Skeletal muscle tissue (tissue), 4 donors: ENCODE results near the gene ATG16L2. TPM values are rescaled to one million over a fixed set of nuclear protein-coding genes. Genes with fewer than 3 reads are reported as not detected.

Experiments used
- H3K27ac ChIP-seq: one replicate; pipeline ENCODE4 v1.7.0; 2013; ENCODE audit warnings: mild to moderate bottlenecking, low read depth, low read length, inconsistent platforms
- H3K27me3 ChIP-seq, 3 donors: one replicate each; pipeline ENCODE4 v1.7.0; 2013; ENCODE audit warnings: low read length in 3 of 3; ENCODE audit not compliant: control insufficient read depth in 3 of 3, insufficient read depth in 3 of 3
- H3K36me3 ChIP-seq, 3 donors: one replicate each; pipeline ENCODE4 v1.7.0; 2013; ENCODE audit warnings: low read length in 3 of 3; ENCODE audit not compliant: control insufficient read depth in 3 of 3, insufficient read depth in 3 of 3
- H3K4me1 ChIP-seq, 3 donors: one replicate each; pipeline ENCODE4 v1.7.0; 2013; ENCODE audit warnings: low read length in 3 of 3, mild to moderate bottlenecking in 3 of 3; ENCODE audit not compliant: control insufficient read depth in 3 of 3, insufficient read depth in 3 of 3
- H3K4me3 ChIP-seq, 3 donors: one replicate each; pipeline ENCODE4 v1.7.0; 2013; ENCODE audit warnings: low read length in 3 of 3
- H3K9ac ChIP-seq, 3 donors: one replicate each; pipeline ENCODE4 v1.7.0; 2013; ENCODE audit warnings: low read length in 3 of 3, mild to moderate bottlenecking in 3 of 3, moderate library complexity in 2 of 3, low read depth in 1 of 3
- H3K9me3 ChIP-seq, 3 donors: one replicate each; pipeline ENCODE4 v1.7.0; 2013; ENCODE audit warnings: low read length in 3 of 3; ENCODE audit not compliant: control insufficient read depth in 3 of 3
- total RNA-seq: library from RNA; depleted of rRNA; stranded (reverse); fragments of >200 nt; gene quantifications from one replicate; pipeline ENCODE4 v1.2.3, GENCODE V29; 2014
- donor health status: Osteomylitis.

ATG16L2 gene
- total RNA-seq, 1 donor from 2014 or later, result 7.3 TPM

DNA sequence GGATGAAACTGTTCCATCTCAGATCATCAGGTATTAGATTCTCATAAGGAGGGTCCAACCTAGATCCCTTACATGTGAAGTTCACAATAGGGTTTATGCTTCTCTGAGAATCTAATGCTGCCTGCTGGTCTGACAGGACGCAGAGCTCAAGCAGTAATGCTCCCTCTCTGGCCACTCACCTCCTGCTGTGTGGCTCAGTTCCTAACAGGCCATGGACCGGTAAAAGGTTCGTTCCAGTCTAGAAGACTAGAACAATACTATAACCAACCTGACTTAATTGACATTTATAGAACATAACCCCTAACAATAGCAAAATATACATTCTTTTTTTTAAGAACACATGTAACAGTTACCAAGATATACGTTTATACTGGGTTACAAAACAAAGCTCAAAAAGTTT is 45.8 kb downstream of the ATG16L2 start:
- no peak overlapping the region for H3K9ac ChIP-seq
- no peaks in the 10 kb centered on the region for H3K9me3 ChIP-seq
- no peak overlapping the region for H3K27ac ChIP-seq
- H3K27me3 ChIP-seq, result no peaks in the 10 kb centered on the region
- no peak overlapping the region for H3K4me3 ChIP-seq
- H3K4me1 ChIP-seq, result peaks cover 4 to 7% (median 6%) of the 10 kb centered on the region in 3 donors
- no peaks in the 10 kb centered on the region for H3K36me3 ChIP-seq

- Histone ChIP-seq H3K4me1 (peaks cover 4 to 7% (median 7%) of the 10 kb centered on the region in 3 donors), H3K4me3 (no peak overlapping the region), H3K9ac (no peak overlapping the region), H3K27ac (no peak overlapping the region), H3K9me3 (no peaks in the 10 kb centered on the region), H3K36me3 (no peaks in the 10 kb centered on the region), H3K27me3 (no peaks in the 10 kb centered on the region)
These were observed 46.4 kb downstream of the ATG16L2 start for GRCh38 chr11:72860592-72860991.

DNA sequence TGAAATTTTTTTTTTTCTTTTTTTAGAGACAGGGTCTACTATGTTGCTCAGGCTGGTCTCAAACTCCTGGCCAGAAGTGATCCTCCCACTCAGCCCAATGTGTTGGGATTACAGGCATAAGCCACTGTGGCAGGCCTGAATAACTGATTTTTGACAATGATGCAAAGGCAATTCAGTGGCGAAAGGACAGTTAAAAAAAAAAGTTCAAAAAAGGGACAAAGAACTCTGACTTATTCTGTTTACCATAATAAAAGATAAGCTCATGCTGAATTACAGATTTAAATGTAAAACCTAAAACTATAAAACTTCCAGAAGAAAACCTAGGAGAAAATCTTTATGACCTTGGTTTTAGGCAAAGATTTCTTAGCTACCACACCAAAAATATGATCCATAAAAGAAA is 48.9 kb downstream of the ATG16L2 start:
- H3K36me3 ChIP-seq, result peaks cover 0 to 3% (median 0%) of the 10 kb centered on the region in 3 donors
- no peaks in the 10 kb centered on the region for H3K9me3 ChIP-seq
- no peak overlapping the region for H3K27ac ChIP-seq
- H3K27me3 ChIP-seq, result no peaks in the 10 kb centered on the region
- H3K9ac ChIP-seq, result no peak overlapping the region
- H3K4me1 ChIP-seq, result peaks cover 2 to 7% (median 4%) of the 10 kb centered on the region in 3 donors
- no peak overlapping the region for H3K4me3 ChIP-seq

DNA sequence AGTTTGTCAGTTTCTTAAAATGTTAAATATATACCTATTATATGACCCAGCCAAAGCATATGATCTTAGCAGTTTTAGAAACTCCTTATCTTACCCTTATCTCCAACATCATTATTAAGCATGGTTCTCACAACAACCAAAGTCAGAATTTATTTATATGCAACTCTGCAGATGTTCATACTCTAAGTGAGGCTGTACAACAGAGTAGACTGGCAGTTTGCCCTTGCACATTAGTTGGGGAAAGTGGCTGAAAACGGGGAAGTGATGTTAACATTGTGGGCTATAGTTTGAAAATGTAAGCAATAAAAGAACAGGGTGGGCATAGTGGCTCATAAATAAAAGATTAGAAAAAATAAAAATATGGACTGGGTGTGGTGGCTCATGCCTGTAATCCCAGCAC is 49.7 kb downstream of the ATG16L2 start:
- peaks cover 2 to 7% (median 4%) of the 10 kb centered on the region in 3 donors for H3K4me1 ChIP-seq
- H3K9ac ChIP-seq, result no peak overlapping the region
- peaks cover 0 to 3% (median 0%) of the 10 kb centered on the region in 3 donors for H3K36me3 ChIP-seq
- H3K9me3 ChIP-seq, result no peaks in the 10 kb centered on the region
- no peak overlapping the region for H3K4me3 ChIP-seq
- H3K27me3 ChIP-seq, result no peaks in the 10 kb centered on the region
- H3K27ac ChIP-seq, result no peak overlapping the region

GRCh38 chr11:72864702-72865655 is 50.8 kb downstream of the ATG16L2 start:
- H3K27me3 ChIP-seq, result no peaks in the 10 kb centered on the region
- H3K4me1 ChIP-seq, result peaks cover 2 to 7% (median 4%) of the 10 kb centered on the region in 3 donors
- H3K9me3 ChIP-seq, result no peaks in the 10 kb centered on the region
- no peak overlapping the region for H3K4me3 ChIP-seq
- peaks cover 0 to 3% (median 0%) of the 10 kb centered on the region in 3 donors for H3K36me3 ChIP-seq
- no peak overlapping the region for H3K9ac ChIP-seq
- peak overlapping the region; percentile 25 for H3K27ac ChIP-seq

GRCh38 chr11:72867970-72868369 is 53.8 kb downstream of the ATG16L2 start:
- peaks cover 2 to 7% (median 4%) of the 10 kb centered on the region in 3 donors for H3K4me1 ChIP-seq
- H3K9ac ChIP-seq, result no peak overlapping the region
- no peak overlapping the region for H3K27ac ChIP-seq
- no peaks in the 10 kb centered on the region for H3K9me3 ChIP-seq
- no peak overlapping the region for H3K4me3 ChIP-seq
- H3K36me3 ChIP-seq, result peaks cover 0 to 3% (median 0%) of the 10 kb centered on the region in 3 donors
- no peaks in the 10 kb centered on the region for H3K27me3 ChIP-seq

GRCh38 chr11:72869831-72870230 is 55.6 kb downstream of the ATG16L2 start:
- Histone ChIP-seq H3K27me3 (no peaks in the 10 kb centered on the region), H3K27ac (no peak overlapping the region), H3K4me1 (peaks cover 0 to 3% (median under 1%) of the 10 kb centered on the region in 3 donors), H3K4me3 (no peak overlapping the region), H3K36me3 (peaks cover 0 to 3% (median 0%) of the 10 kb centered on the region in 3 donors), H3K9ac (no peak overlapping the region), H3K9me3 (no peaks in the 10 kb centered on the region)

DNA sequence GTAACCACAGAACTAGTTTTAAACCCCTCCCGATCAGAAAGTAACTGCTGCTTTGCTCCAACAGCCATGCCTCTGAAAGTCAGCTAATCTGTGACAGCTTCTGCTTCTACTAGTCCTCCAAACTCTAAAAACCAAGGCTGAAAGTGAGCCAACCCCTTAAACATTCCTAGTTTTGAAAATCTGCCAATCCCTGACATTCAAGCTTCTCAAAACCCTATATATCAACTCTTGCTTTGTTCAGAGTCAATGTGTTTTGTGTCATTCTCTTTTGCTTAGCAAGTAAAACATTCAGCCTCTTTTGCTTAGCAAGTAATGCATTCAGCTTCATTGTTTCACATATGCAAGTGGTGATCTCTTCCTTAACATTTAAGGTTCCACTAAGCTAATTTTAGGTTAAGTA is 56.9 kb downstream of the ATG16L2 start:
- no peak overlapping the region for H3K9ac ChIP-seq
- H3K9me3 ChIP-seq, result no peaks in the 10 kb centered on the region
- no peaks in the 10 kb centered on the region for H3K4me1 ChIP-seq
- no peaks in the 10 kb centered on the region for H3K27me3 ChIP-seq
- peaks cover 0 to 3% (median 0%) of the 10 kb centered on the region in 3 donors for H3K36me3 ChIP-seq
- no peak overlapping the region for H3K4me3 ChIP-seq
- H3K27ac ChIP-seq, result no peak overlapping the region

- Histone ChIP-seq H3K4me3 (no peak overlapping the region), H3K9me3 (no peaks in the 10 kb centered on the region), H3K36me3 (peaks cover 0 to 3% (median 0%) of the 10 kb centered on the region in 3 donors), H3K27ac (no peak overlapping the region), H3K27me3 (no peaks in the 10 kb centered on the region), H3K4me1 (no peaks in the 10 kb centered on the region), H3K9ac (no peak overlapping the region)
These were observed 57.8 kb downstream of the ATG16L2 start for GRCh38 chr11:72872012-72872411.

DNA sequence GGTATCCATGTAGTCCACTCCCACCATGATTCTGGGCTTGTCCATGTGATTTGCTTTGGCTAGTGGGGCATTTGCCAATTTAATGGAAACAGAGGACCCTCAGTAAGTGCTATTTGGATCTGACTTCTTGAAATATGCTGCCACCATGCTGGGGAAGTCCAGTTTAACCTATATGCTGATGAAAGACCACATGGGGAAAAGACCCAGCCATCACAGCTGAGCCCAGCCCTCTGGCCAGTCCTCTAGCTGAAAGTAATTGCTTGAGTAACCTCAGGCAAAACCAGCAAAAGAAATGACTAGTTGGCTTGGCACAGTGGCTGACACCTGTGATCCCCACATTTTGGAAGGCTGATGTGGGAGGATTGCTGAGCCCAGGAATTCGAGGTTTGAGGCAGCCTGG is 61.5 kb downstream of the ATG16L2 start:
- H3K27ac ChIP-seq, result no peak overlapping the region
- no peaks in the 10 kb centered on the region for H3K36me3 ChIP-seq
- H3K4me1 ChIP-seq, result no peaks in the 10 kb centered on the region
- no peak overlapping the region for H3K9ac ChIP-seq
- no peak overlapping the region for H3K4me3 ChIP-seq
- H3K9me3 ChIP-seq, result no peaks in the 10 kb centered on the region
- H3K27me3 ChIP-seq, result no peaks in the 10 kb centered on the region
